ENCODE measurements around the gene PROC.

PROC gene

DNA sequence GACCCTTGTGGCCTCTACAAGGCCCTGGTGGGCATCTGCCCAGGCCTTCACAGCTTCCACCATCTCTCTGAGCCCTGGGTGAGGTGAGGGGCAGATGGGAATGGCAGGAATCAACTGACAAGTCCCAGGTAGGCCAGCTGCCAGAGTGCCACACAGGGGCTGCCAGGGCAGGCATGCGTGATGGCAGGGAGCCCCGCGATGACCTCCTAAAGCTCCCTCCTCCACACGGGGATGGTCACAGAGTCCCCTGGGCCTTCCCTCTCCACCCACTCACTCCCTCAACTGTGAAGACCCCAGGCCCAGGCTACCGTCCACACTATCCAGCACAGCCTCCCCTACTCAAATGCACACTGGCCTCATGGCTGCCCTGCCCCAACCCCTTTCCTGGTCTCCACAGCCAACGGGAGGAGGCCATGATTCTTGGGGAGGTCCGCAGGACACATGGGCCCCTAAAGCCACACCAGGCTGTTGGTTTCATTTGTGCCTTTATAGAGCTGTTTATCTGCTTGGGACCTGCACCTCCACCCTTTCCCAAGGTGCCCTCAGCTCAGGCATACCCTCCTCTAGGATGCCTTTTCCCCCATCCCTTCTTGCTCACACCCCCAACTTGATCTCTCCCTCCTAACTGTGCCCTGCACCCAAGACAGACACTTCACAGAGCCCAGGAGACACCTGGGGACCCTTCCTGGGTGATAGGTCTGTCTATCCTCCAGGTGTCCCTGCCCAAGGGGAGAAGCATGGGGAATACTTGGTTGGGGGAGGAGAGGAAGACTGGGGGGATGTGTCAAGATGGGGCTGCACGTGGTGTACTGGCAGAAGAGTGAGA is 2.0 kb downstream of the PROC start:
- ATAC-seq (ENCODE audit: insufficient read depth, low read depth), result no peak
- TF ChIP-seq, protein P1, sequence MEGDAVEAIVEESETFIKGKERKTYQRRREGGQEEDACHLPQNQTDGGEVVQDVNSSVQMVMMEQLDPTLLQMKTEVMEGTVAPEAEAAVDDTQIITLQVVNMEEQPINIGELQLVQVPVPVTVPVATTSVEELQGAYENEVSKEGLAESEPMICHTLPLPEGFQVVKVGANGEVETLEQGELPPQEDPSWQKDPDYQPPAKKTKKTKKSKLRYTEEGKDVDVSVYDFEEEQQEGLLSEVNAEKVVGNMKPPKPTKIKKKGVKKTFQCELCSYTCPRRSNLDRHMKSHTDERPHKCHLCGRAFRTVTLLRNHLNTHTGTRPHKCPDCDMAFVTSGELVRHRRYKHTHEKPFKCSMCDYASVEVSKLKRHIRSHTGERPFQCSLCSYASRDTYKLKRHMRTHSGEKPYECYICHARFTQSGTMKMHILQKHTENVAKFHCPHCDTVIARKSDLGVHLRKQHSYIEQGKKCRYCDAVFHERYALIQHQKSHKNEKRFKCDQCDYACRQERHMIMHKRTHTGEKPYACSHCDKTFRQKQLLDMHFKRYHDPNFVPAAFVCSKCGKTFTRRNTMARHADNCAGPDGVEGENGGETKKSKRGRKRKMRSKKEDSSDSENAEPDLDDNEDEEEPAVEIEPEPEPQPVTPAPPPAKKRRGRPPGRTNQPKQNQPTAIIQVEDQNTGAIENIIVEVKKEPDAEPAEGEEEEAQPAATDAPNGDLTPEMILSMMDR (IDR thresholded peaks at IDR 0.05; ENCODE audit: borderline replicate concordance, extremely low read depth, low read length, poor library complexity, severe bottlenecking), result no peak
- Histone ChIP-seq H3K27ac (ENCODE audit: low read length) (no peak overlapping the region), H3K27me3 (ENCODE audit: insufficient read depth, low read length, poor library complexity) (peaks cover 15% of the 10 kb centered on the region), H3K9me3 (ENCODE audit: insufficient read depth, low read length, severe bottlenecking) (no peaks in the 10 kb centered on the region), H3K4me1 (ENCODE audit: insufficient read depth, low read length) (peaks cover 49% of the 10 kb centered on the region), H3K79me2 (ENCODE audit: insufficient read depth, low read length) (no peaks in the 10 kb centered on the region), H3K9ac (ENCODE audit: low read depth, low read length) (no peak overlapping the region), H3K36me3 (ENCODE audit: insufficient read depth, low read length) (no peaks in the 10 kb centered on the region), H3K4me2 (ENCODE audit: insufficient read depth, low read length) (no peak overlapping the region), H4K20me1 (ENCODE audit: insufficient read depth, low read length) (no peaks in the 10 kb centered on the region), H3K4me3 (ENCODE audit: low read depth in 1 of 2, low read length in 2 of 2) (no peak overlapping the region), H2AFZ (ENCODE audit: low read depth, low read length) (no peak overlapping the region)
- DNase-seq, result no peak

DNA sequence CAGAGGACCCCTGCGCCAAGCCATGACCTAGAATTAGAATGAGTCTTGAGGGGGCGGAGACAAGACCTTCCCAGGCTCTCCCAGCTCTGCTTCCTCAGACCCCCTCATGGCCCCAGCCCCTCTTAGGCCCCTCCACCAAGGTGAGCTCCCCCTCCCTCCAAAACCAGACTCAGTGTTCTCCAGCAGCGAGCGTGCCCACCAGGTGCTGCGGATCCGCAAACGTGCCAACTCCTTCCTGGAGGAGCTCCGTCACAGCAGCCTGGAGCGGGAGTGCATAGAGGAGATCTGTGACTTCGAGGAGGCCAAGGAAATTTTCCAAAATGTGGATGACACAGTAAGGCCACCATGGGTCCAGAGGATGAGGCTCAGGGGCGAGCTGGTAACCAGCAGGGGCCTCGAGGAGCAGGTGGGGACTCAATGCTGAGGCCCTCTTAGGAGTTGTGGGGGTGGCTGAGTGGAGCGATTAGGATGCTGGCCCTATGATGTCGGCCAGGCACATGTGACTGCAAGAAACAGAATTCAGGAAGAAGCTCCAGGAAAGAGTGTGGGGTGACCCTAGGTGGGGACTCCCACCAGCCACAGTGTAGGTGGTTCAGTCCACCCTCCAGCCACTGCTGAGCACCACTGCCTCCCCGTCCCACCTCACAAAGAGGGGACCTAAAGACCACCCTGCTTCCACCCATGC is 3.0 kb downstream of the PROC start:
- H3K4me2 ChIP-seq (ENCODE audit: insufficient read depth, low read length), result no peak overlapping the region
- ATAC-seq (ENCODE audit: insufficient read depth, low read depth) (no peak), DNase-seq (no peak)
- no peaks in the 10 kb centered on the region for H3K9me3 ChIP-seq (ENCODE audit: insufficient read depth, low read length, severe bottlenecking)
- peaks cover 38% of the 10 kb centered on the region for H3K4me1 ChIP-seq (ENCODE audit: insufficient read depth, low read length)
- H3K9ac ChIP-seq (ENCODE audit: low read depth, low read length), result no peak overlapping the region
- peaks cover 15% of the 10 kb centered on the region for H3K27me3 ChIP-seq (ENCODE audit: insufficient read depth, low read length, poor library complexity)
- TF ChIP-seq, protein P1 (IDR thresholded peaks at IDR 0.05; ENCODE audit: borderline replicate concordance, extremely low read depth, low read length, poor library complexity, severe bottlenecking), result no peak
- no peak for TF ChIP-seq EZH2 (IDR thresholded peaks at IDR 0.05; ENCODE audit: borderline replicate concordance, low read depth, low read length, severe bottlenecking)
- H4K20me1 ChIP-seq (ENCODE audit: insufficient read depth, low read length), result no peaks in the 10 kb centered on the region
- H2AFZ ChIP-seq (ENCODE audit: low read depth, low read length), result no peak overlapping the region
- no peak overlapping the region for H3K27ac ChIP-seq (ENCODE audit: low read length)
- H3K36me3 ChIP-seq (ENCODE audit: insufficient read depth, low read length), result no peaks in the 10 kb centered on the region
- no peaks in the 10 kb centered on the region for H3K79me2 ChIP-seq (ENCODE audit: insufficient read depth, low read length)
- no peak overlapping the region for H3K4me3 ChIP-seq (ENCODE audit: low read depth in 1 of 2, low read length in 2 of 2)

DNA sequence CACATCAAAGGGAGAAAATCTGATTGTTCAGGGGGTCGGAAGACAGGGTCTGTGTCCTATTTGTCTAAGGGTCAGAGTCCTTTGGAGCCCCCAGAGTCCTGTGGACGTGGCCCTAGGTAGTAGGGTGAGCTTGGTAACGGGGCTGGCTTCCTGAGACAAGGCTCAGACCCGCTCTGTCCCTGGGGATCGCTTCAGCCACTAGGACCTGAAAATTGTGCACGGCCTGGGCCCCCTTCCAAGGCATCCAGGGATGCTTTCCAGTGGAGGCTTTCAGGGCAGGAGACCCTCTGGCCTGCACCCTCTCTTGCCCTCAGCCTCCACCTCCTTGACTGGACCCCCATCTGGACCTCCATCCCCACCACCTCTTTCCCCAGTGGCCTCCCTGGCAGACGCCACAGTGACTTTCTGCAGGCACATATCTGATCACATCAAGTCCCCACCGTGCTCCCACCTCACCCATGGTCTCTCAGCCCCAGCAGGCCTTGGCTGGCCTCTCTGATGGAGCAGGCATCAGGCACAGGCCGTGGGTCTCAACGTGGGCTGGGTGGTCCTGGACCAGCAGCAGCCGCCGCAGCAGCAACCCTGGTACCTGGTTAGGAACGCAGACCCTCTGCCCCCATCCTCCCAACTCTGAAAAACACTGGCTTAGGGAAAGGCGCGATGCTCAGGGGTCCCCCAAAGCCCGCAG is 3.8 kb downstream of the PROC start:
- peak overlapping the region; percentile 70; the same call in 1 of the 2 replicates for H3K4me2 ChIP-seq (ENCODE audit: insufficient read depth, low read length)
- H3K4me3 ChIP-seq (ENCODE audit: low read depth in 1 of 2, low read length in 2 of 2), result no peak overlapping the region
- TF ChIP-seq EZH2 (IDR thresholded peaks at IDR 0.05; ENCODE audit: borderline replicate concordance, low read depth, low read length, severe bottlenecking), result no peak
- TF ChIP-seq, protein P1 (IDR thresholded peaks at IDR 0.05; ENCODE audit: borderline replicate concordance, extremely low read depth, low read length, poor library complexity, severe bottlenecking), result no peak
- H3K79me2 ChIP-seq (ENCODE audit: insufficient read depth, low read length), result no peaks in the 10 kb centered on the region
- no peaks in the 10 kb centered on the region for H3K36me3 ChIP-seq (ENCODE audit: insufficient read depth, low read length)
- no peak overlapping the region for H2AFZ ChIP-seq (ENCODE audit: low read depth, low read length)
- H3K9me3 ChIP-seq (ENCODE audit: insufficient read depth, low read length, severe bottlenecking), result no peaks in the 10 kb centered on the region
- H3K27me3 ChIP-seq (ENCODE audit: insufficient read depth, low read length, poor library complexity), result peaks cover 15% of the 10 kb centered on the region
- no peak overlapping the region for H3K27ac ChIP-seq (ENCODE audit: low read length)
- H4K20me1 ChIP-seq (ENCODE audit: insufficient read depth, low read length), result no peaks in the 10 kb centered on the region
- DNase-seq (no peak), ATAC-seq (ENCODE audit: insufficient read depth, low read depth) (no peak)
- peaks cover 31% of the 10 kb centered on the region for H3K4me1 ChIP-seq (ENCODE audit: insufficient read depth, low read length)
- no peak overlapping the region for H3K9ac ChIP-seq (ENCODE audit: low read depth, low read length)

All from DND-41 (cell line).